GM18505 (cell line): Measurements from ENCODE around the gene TNFRSF1B.

Source experiments
- ATAC-seq: cut with Tn5 transposase; IDR thresholded peaks from one replicate; pipeline ENCODE4 v1.9.1; 2021; ENCODE audit not compliant: unreplicated experiment
- POLR2A ChIP-seq: IDR thresholded peaks from 4 replicates; pipeline ENCODE4 v1.6.1; 2011; ENCODE audit warnings: borderline replicate concordance; ENCODE audit not compliant: insufficient read depth, insufficient read length; ENCODE audit errors: extremely low read depth

Gene TNFRSF1B

DNA sequence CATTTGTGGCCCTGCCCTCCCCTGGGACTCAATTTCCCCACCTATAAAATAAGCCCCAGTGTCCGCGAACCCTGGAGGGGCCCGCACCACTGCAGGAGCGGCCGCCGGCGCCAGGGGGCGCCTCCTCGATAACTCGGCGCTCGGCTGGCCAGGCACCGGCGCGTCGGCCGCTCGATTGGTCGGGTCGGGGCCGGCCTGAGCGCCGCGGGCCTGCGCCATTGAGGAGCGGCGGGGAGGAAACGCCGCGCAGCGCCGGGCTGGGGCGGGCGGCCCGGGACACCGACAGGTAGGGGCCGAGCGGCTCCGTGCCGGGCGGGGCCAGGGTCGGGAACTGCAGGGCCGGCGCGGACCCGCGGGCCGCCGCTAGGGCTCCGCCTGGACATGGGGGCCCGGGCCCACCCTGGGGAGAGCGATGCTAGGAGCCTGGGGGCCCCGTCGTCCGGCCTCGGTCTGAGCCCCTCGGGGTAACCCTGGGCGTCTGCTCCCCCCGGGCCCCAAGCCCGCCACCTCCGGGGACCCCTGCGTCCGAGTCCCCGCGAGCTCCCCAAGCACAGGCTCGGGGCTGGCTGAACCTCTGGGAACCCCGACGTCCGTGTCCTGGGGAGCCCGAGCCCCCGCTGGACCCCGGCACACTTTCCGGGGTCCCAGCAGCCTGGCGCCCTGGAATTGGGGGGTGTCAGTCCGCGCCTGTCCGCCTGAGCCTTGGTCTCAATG, 63.2 kb downstream of the TNFRSF1B start, which contains the start of gene VPS13D:
Gene VPS13D, plus strand, starts transcription at position 196 of the 714 bp plus-strand sequence. CDS start 4,237 bp downstream, outside the sequence.
- peak; percentile 61 for TF ChIP-seq POLR2A
- peak; percentile 92 for ATAC-seq

DNA sequence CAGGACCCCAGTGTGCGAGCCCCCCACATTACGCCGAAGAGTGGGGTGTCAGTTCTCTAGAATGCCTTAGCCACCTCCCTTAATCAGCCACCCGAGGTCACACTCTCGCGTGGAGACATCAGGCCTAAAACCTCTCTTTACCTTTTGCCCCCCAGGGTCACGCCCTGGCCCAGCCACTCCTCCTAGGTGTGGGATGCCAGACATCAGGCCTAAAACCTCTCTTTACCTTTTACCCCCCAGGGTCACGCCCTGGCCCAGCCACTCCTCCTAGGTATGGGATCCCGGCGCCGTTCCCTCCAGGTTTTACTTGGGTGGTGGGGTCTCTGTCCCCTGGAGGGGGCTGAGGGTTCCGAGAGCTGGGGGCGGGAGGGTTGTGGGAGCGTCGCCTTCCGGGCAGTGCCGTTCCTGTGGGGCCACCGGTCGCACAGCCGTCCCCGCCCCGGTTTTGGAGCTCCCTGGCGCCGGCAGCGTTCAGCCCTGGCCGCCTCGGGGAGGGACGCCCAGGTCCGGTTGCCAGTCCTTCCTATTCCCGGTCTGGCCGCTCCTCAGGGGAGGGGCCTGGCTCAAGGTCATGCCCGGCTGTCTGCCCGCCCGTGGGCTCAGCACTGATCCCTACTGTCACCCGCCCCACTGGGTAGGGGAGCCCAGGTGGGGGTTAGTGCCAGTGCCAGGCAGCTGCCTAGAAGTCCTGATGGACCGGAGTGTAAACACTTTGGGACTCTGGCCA, 63.9 kb downstream of the TNFRSF1B start:
- no peak for ATAC-seq
- no peak for TF ChIP-seq POLR2A

DNA sequence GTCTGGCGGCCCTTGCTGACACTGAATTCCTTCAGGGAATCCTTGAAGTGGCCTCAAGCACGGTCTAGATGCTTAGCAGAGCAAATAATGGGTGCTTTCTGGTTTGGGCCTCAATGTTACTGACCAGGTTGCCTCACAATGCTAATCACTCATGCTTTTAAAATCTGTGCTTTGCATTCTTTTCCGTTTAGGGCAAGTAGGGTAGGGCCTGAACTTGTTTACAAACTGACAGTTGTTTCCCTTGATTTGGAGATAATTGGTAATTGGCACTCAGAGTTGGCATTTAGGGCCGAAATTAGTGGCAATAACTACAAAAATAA, 64.4 kb downstream of the TNFRSF1B start:
- no peak for ATAC-seq

DNA sequence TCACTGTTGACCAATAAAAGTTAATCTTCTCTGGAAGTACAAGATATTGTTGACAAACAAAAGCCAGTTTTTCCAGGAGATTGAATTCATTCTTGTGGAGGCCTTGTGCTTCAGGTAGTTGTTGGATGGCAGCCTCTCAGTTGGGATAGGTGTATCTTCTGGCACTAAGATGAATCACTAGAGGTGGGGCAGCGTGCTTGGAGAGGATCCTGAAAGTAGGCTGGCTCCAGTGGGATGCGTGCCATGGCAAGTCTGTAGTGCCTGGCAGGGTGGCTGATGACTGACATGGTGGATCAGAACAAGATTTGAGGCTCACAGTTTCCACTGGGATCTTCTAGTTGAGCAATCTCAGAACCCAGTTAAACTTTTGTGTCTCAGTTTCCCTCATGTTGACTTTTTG, 65.4 kb downstream of the TNFRSF1B start:
- ATAC-seq = no peak
- no peak for TF ChIP-seq POLR2A

More for the DNA sequence above, 64.4 kb downstream of the TNFRSF1B start:
- no peak for TF ChIP-seq POLR2A

DNA sequence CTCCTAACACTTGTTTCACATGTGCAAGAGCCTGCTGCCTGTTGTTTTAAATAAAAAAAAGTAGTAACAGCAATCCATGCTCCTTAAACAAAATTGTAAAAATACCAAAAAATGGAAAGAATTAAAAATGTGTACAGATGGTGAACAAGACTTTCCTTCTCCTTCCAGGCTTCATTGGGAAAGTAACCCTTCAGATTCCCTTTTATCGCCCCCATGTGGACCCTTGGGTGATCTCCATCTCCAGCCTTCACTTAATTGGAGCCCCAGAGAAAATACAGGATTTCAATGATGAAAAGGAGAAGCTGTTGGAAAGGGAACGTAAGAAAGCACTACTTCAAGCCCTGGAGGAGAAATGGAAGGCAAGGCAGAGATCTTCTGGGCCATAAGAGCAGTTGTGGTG, 77.3 kb downstream of the TNFRSF1B start:
- TF ChIP-seq POLR2A = no peak
- ATAC-seq = no peak

DNA sequence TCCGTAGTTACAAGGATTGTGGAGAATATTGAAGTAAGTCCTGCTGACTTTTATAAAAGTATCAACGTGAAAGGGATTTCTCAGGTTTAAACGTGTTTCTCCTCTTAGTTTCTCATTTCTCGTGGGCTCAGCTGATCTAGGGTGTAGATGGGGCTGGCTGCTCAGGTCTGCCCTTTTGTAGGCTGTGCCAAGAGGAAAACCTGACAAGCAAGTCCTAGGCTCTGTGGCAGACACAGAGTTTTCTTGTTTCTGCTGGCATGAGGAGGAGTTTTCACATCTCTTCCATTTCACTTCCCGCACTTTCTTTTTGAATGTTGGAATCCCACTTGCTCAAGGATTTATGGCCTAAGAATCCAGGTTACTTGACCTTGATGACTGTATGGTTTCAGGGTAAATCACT, 77.8 kb downstream of the TNFRSF1B start:
- TF ChIP-seq POLR2A = no peak
- no peak for ATAC-seq

DNA sequence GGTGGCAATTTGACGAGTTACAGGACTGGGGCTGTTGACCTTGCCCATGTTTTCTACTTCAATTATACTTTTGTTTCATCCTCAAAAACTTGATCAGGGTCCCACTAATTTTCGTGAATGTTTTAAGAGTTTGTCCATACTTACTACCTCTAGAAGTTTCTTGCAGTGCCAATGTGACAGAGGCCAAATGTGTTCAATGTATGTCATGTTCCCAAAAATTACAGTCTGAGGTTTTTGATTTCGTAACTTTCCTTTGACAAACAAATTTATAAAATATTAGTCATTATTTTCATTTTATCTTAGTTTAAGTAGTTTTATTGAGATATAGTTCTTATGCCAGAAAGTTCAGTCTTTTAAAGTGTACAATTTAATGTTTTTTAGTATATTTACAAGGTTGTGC, 78.3 kb downstream of the TNFRSF1B start:
- no peak for ATAC-seq
- no peak for TF ChIP-seq POLR2A

DNA sequence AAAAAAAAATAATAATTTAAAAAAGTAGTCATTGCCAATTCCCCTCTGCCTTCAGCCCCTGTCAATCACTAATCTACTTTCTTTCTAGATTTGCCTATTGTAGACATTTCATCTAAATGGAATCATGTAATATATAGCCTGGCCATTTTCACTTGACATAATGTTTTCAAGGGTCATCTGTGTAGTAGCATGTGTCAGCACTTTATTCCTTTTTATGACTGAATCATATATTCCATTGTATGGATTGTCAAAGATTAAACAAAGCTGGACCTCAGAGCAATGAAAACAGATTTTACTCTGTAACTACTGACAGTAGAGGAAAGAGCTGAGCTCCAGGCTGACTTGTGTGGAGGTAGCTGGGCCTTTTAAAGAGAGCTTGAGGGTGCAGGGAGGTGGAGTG, 78.9 kb downstream of the TNFRSF1B start:
- no peak for TF ChIP-seq POLR2A
- ATAC-seq = no peak

DNA sequence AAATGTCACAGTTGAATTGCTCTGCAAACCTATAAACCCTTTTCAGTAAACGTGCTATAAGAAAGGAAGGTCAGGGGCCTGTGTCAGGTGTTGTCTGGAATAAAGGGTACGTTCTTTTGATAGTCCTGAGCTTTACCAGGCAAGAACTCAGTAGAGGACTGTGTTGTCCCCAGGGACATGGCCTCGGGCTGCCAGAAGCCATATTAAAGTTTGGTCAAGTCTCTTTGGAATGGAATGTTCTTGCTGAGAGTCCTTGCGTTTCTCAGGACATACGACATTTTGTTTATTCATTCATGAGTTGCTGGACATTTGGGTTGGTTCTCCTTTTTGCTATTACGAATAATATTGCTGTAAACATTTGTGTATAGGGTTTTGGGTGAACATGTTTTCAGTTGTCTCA, 79.8 kb downstream of the TNFRSF1B start:
- TF ChIP-seq POLR2A = no peak
- no peak for ATAC-seq

DNA sequence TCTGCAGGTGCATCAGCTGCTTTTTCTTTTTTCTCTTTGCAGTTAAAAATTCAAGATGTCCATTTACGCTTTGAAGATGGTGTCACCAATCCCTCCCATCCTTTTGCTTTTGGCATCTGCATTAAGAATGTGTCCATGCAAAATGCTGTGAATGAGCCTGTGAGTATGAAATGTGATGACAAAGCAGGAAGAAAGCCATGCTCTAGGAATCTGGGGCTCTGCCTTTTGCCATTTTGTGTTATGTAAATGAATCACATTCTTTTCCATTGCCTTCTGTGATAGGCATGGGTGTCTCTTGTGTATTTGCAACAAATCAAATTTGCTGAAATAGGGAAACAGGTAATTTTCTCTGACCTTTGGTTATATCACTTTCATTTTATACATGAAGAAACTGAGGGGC, 82.4 kb downstream of the TNFRSF1B start:
- no peak for ATAC-seq
- TF ChIP-seq POLR2A = no peak

DNA sequence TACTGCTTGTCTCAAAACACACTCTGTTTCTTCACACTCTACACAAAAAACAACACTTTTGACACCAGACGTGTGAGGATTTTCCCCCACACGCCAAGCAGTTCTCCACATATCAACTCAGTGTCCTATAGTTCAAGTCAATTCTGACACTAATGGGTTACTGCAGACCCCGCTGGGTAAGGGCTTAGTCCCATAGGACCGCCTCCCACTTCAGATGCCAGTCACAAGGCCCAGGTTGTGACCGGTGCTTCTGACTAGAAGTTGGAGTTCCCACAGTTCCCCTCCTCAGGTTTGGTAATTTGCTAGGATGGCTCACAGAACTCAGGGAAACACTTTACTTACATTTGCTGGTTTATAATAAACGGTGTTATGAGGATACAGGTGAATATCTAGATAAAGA, 83.0 kb downstream of the TNFRSF1B start:
- no peak for TF ChIP-seq POLR2A
- ATAC-seq = no peak

DNA sequence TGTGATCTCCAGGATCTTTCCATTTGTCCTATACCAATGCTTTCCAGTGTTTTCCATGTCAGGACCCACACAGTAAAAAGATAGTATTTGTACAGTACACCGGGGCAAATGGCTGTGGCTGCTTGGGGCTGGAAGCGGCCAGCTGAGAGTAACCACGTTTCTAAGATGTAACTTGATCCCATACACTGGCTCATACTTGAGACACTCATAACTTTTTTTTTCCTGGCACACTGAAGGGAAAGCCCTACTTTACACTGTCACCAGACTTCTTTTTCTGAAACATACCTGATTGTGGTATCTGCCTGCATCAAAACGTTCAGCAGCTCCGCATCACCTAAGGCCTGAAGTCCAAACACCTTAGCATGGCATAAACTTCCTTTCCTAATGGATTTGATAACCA, 84.7 kb downstream of the TNFRSF1B start:
- no peak for TF ChIP-seq POLR2A
- ATAC-seq = no peak

DNA sequence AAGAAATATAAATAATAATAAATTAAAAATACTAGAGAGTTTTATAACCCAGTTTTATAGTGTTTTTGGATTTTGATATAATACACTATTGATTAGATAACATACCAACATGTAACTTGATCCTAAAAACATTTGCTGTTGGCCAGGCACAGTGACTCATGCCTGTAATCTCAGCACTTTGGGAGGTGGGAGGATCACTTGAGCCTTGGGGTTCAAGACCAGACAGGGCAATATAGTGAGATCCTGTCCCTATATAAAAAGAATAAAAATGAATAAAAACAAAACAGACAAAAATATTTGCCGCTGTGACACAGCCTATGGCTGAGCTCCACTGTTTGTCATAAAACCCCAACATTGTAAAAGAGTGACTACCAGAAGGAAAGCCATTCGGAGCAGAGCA, 89.1 kb downstream of the TNFRSF1B start:
- no peak for TF ChIP-seq POLR2A
- ATAC-seq = no peak

DNA sequence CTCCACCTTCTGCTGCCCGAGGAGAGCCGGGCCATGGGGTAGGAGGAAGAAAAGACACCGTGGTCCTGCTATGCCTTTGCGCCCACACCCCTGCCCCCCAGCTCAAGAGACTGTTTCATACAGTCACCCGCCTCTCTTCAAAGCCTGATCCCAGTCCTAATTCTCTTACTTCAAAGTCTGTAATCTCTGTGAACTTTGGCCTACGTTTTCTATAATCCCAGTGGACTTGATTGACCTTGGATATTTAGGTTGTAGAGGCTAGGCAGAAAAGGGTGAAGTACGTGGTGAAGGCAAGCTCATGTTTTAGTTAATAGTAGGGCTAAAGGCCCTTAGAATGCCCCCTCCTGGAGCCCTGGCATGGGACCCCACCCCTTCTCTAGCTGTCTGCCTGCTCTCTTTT, 91.5 kb downstream of the TNFRSF1B start:
- no peak for ATAC-seq
- no peak for TF ChIP-seq POLR2A
